Fibroblast of pulmonary artery (primary cell): ENCODE measurements around the gene CFAP221.

Experiments
- DNase-seq: peaks from one replicate; pipeline ENCODE4 v3.0.0-alpha.2; 2010; ENCODE audit warnings: low read depth
- H3K4me3 ChIP-seq: replicated peaks from 2 replicates; pipeline ENCODE4 v1.5.1; 2011; ENCODE audit warnings: low read depth, mild to moderate bottlenecking, control low read depth, low read length, moderate library complexity
- CTCF ChIP-seq: IDR thresholded peaks from 2 replicates; pipeline ENCODE4 v1.5.1; 2011; ENCODE audit warnings: mild to moderate bottlenecking, control low read depth, low read length, inconsistent platforms; ENCODE audit errors: missing control alignments

Gene CFAP221

GRCh38 chr2:119567292-119567691 is 23.0 kb downstream of the CFAP221 start:
- no peak overlapping the region for H3K4me3 ChIP-seq
- TF ChIP-seq CTCF: no peak
- no peak for DNase-seq

GRCh38 chr2:119574108-119574815 is 30.0 kb downstream of the CFAP221 start:
- no peak for TF ChIP-seq CTCF
- H3K4me3 ChIP-seq: no peak overlapping the region
- no peak for DNase-seq

- no peak overlapping the region for H3K4me3 ChIP-seq
- no peak for DNase-seq
- no peak for TF ChIP-seq CTCF
These were observed 30.6 kb downstream of the CFAP221 start for GRCh38 chr2:119574864-119575263.

GRCh38 chr2:119575439-119575838 is 31.2 kb downstream of the CFAP221 start:
- no peak for DNase-seq
- no peak for TF ChIP-seq CTCF

GRCh38 chr2:119579424-119580295 is 35.4 kb downstream of the CFAP221 start:
- TF ChIP-seq CTCF: no peak
- H3K4me3 ChIP-seq: no peak overlapping the region
- DNase-seq: no peak

More at GRCh38 chr2:119575439-119575838, 31.2 kb downstream of the CFAP221 start:
- no peak overlapping the region for H3K4me3 ChIP-seq

- no peak overlapping the region for H3K4me3 ChIP-seq
- TF ChIP-seq CTCF: no peak
- DNase-seq: no peak
These were observed 36.4 kb downstream of the CFAP221 start for GRCh38 chr2:119580550-119581072.
